Measurements from ENCODE around the gene PDE6C. TPM values are rescaled to one million over a fixed set of nuclear protein-coding genes. Genes with fewer than 3 reads are reported as not detected.

PDE6C gene
- total RNA-seq, 1 donor from 2014 or later = not detected

- no peak overlapping the region for H3K4me3 Mint-ChIP-seq
- no peaks in the 10 kb centered on the region for H3K9me3 Mint-ChIP-seq
- DNase-seq (ENCODE audit: low spot score in 2 of 2, unreplicated experiment in 2 of 2) = no peak
- H3K27ac Mint-ChIP-seq = no peak overlapping the region
- peaks cover 66% of the 10 kb centered on the region for H3K27me3 Mint-ChIP-seq (ENCODE audit: low read depth)
- TF ChIP-seq CTCF (IDR thresholded peaks at IDR 0.05; ENCODE audit: unreplicated experiment) = no peak
- H3K4me1 Mint-ChIP-seq = peaks cover 2% of the 10 kb centered on the region
- H3K36me3 Mint-ChIP-seq = no peaks in the 10 kb centered on the region
Measured at GRCh38 chr10:93594518-93594917, 17.8 kb upstream of the PDE6C start.

- Mint-ChIP-seq H3K4me1 (peaks cover 2% of the 10 kb centered on the region), H3K36me3 (no peaks in the 10 kb centered on the region), H3K27me3 (ENCODE audit: low read depth) (peaks cover 72% of the 10 kb centered on the region), H3K27ac (no peak overlapping the region), H3K9me3 (no peaks in the 10 kb centered on the region), H3K4me3 (no peak overlapping the region)
- TF ChIP-seq CTCF (IDR thresholded peaks at IDR 0.05; ENCODE audit: unreplicated experiment) = no peak
- no peak for DNase-seq (ENCODE audit: low spot score in 2 of 2, unreplicated experiment in 2 of 2)
Measured at GRCh38 chr10:93595378-93596161, 16.8 kb upstream of the PDE6C start.

GRCh38 chr10:93596539-93596938 lies 15.8 kb upstream of the PDE6C start:
- Mint-ChIP-seq H3K9me3 (no peaks in the 10 kb centered on the region), H3K27ac (no peak overlapping the region), H3K27me3 (ENCODE audit: low read depth) (peaks cover 71% of the 10 kb centered on the region), H3K36me3 (no peaks in the 10 kb centered on the region), H3K4me3 (no peak overlapping the region), H3K4me1 (peaks cover under 1% of the 10 kb centered on the region)
- TF ChIP-seq CTCF (IDR thresholded peaks at IDR 0.05; ENCODE audit: unreplicated experiment) = no peak
- DNase-seq (ENCODE audit: low spot score in 2 of 2, unreplicated experiment in 2 of 2) = no peak

- H3K27me3 Mint-ChIP-seq (ENCODE audit: low read depth) = peaks cover 72% of the 10 kb centered on the region
Measured at GRCh38 chr10:93597075-93597599, 15.2 kb upstream of the PDE6C start.

GRCh38 chr10:93598157-93598556 lies 14.2 kb upstream of the PDE6C start:
- Mint-ChIP-seq H3K36me3 (no peaks in the 10 kb centered on the region), H3K4me1 (peaks cover 4% of the 10 kb centered on the region), H3K27ac (no peak overlapping the region), H3K9me3 (no peaks in the 10 kb centered on the region), H3K27me3 (ENCODE audit: low read depth) (peaks cover 79% of the 10 kb centered on the region), H3K4me3 (no peak overlapping the region)
- DNase-seq (ENCODE audit: low spot score in 2 of 2, unreplicated experiment in 2 of 2) = no peak
- TF ChIP-seq CTCF (IDR thresholded peaks at IDR 0.05; ENCODE audit: unreplicated experiment) = no peak

More at GRCh38 chr10:93597075-93597599, 15.2 kb upstream of the PDE6C start:
- H3K36me3 Mint-ChIP-seq = no peaks in the 10 kb centered on the region
- DNase-seq (ENCODE audit: low spot score in 2 of 2, unreplicated experiment in 2 of 2) = no peak
- H3K9me3 Mint-ChIP-seq = no peaks in the 10 kb centered on the region
- H3K4me1 Mint-ChIP-seq = peaks cover 4% of the 10 kb centered on the region
- no peak overlapping the region for H3K4me3 Mint-ChIP-seq
- no peak for TF ChIP-seq CTCF (IDR thresholded peaks at IDR 0.05; ENCODE audit: unreplicated experiment)
- H3K27ac Mint-ChIP-seq = no peak overlapping the region
